Heart left ventricle (tissue), 16 donors: ENCODE results near the gene TTC39C. TPM values are rescaled to one million over a fixed set of nuclear protein-coding genes. Genes with fewer than 3 reads are reported as not detected.

Source experiments
- ATAC-seq, 4 donors: fragments of 200-7000 bp; cut with Tn5 transposase; one replicate each; pipeline ENCODE4 v1.9.1; 2020 to 2022; ENCODE audit warnings: moderate library complexity in 4 of 4, mild to moderate bottlenecking in 3 of 4, moderate number of reproducible peaks in 1 of 4
- DNase-seq, 5 donors: peaks; one replicate each; pipeline ENCODE4 v3.0.0-alpha.2; 2020
- H3K27ac ChIP-seq, 12 donors: fragments of 200-600 bp; sonication (generic) in 4 of 12; one replicate each; pipeline versions ENCODE4 v1.5.0 to v1.8.0; 2016 to 2022; ENCODE audit warnings: mild to moderate bottlenecking in 2 of 12
- H3K27me3 ChIP-seq, 9 donors: fragments of 200-600 bp; sonication (generic) in 2 of 9; one replicate each; pipeline versions ENCODE4 v1.5.1 to v1.8.0; 2016 to 2022; ENCODE audit warnings: mild to moderate bottlenecking in 3 of 9
- H3K36me3 ChIP-seq, 9 donors: fragments of 200-600 bp; sonication (generic) in 2 of 9; one replicate each; pipeline versions ENCODE4 v1.5.0 to v1.8.0; 2018 to 2022; ENCODE audit warnings: mild to moderate bottlenecking in 2 of 9
- H3K4me1 ChIP-seq, 12 donors: fragments of 200-600 bp; sonication (generic) in 4 of 12; one replicate each; pipeline versions ENCODE4 v1.5.0 to v1.8.0; 2016 to 2022; ENCODE audit warnings: mild to moderate bottlenecking in 3 of 12
- H3K4me3 ChIP-seq, 12 donors: fragments of 200-600 bp; sonication (generic) in 4 of 12; one replicate each; pipeline versions ENCODE4 v1.5.0 to v1.8.0; 2017 to 2022; ENCODE audit warnings: mild to moderate bottlenecking in 9 of 12, moderate library complexity in 4 of 12
- H3K9me3 ChIP-seq, 12 donors: fragments of 200-600 bp; sonication (generic) in 4 of 12; one replicate each; pipeline versions ENCODE4 v1.5.0 to v1.8.0; 2016 to 2022; ENCODE audit warnings: mild to moderate bottlenecking in 1 of 12
- CTCF ChIP-seq, 12 donors: fragments of 200-600 bp; sonication (generic) in 4 of 12; IDR thresholded peaks; one replicate each; pipeline versions ENCODE4 v1.5.0 to v1.8.0; 2018 to 2022; ENCODE audit warnings: antibody characterized with exemption in 12 of 12, mild to moderate bottlenecking in 5 of 12
- POLR2A ChIP-seq, 2 donors: fragments of 450-650 bp; IDR thresholded peaks; one replicate each; pipeline ENCODE4 v1.6.1; 2017; ENCODE audit warnings: antibody characterized with exemption in 2 of 2, mild to moderate bottlenecking in 2 of 2, moderate library complexity in 2 of 2
- WGBS, 4 donors: extraction: QIAGEN DNeasy Blood & Tissue Kit in 2 of 4; methylation state at CpG; one replicate each; pipeline versions ENCODE4 v1.1.5 to v1.1.7; 2013 to 2018; 5-methylcytosine and 5-hydroxymethylcytosine counted together
- intact Hi-C, 10 donors: fragments of 100-400 bp; cut with DNase I; formaldehyde crosslinking; loops; one replicate each; pipeline versions ENCODE4 v1.11.1 to v1.14.2; 2022
- polyA plus RNA-seq, 2 donors: library from polyadenylated mRNA; stranded (reverse); fragments of 200-250 nt; gene quantifications; one replicate each; pipeline ENCODE4 v1.2.3, GENCODE V29; 2013
- total RNA-seq, 9 donors: library from RNA; depleted of rRNA in 2 of 9; stranded (reverse); fragments of >200 nt in 2 of 9; fragmentation: NEBNext Ultra II Directional in 3 of 9; extraction: Animal tissue kit (Norgen Biotek cat#: 25700) in 3 of 9; gene quantifications; one replicate each; pipeline versions ENCODE4 v1.1.0 to v1.2.4, GENCODE V29; 2016 to 2023
- donor health status: ischemic (EF 13 %, LVEDD 7.1; RV severe dilation, severe dysfunction).
- donor health status: healthy with polysubstance abuse.
- donor health status: DM: no; HTN: yes; CAD: no.
- donor health status: DM: no; HTN: no; CAD: no.
- donor health status: ischemic (EF 25% LVEDD 6.9; RV normal size, moderate dysfunction).
- donor health status: ischemic (EF 25% LVEDD 5.7; RV mildly dilated, moderate dysfunction).
- donor health status: healthy.
- donor health status: DM: yes; HTN: yes; CAD: no.
- donor health status: ischemic (EF 35%, LVEDD 5.7; RV mildly dilated, moderate dysfunction).
- donor health status: nonischemic (EF 11% LVEDD 7.7; RV severe dilation, severe dysfunction).
- donor health status: DM: yes; HTN: yes; CAD: no.
- donor health status: PGD.
- donor health status: ischemic (EF 29% LVEDD 5.4; RV normal size, mild dysfunction).
- donor health status: nonischemic (EF 23%, LVEDD 6.1; RV moderate dilation, normal function).

The TTC39C gene
- total and polyA plus RNA-seq, 11 donors: 2.3 to 12.8 (median 4.7) TPM

GRCh38 chr18:24112874-24113615 lies 98.5 kb downstream of the TTC39C start:
- ATAC-seq (no peak), DNase-seq (no peak)
- H3K9me3 ChIP-seq: no peaks in the 10 kb centered on the region
- intact Hi-C loops: loop anchor here in 9 of 10 donors (10.0 kb wide), 9 partner anchors 88 to 488 kb away; partner anchors contain the start of gene TTC39C (in 3 of the 9)
- H3K4me3 ChIP-seq: no peak overlapping the region
- no peak overlapping the region for H3K27ac ChIP-seq
- H3K36me3 ChIP-seq: peaks cover 0 to 10% (median 0%) of the 10 kb centered on the region in 9 donors
- H3K27me3 ChIP-seq: no peaks in the 10 kb centered on the region
- TF ChIP-seq CTCF (IDR thresholded peaks at IDR 0.05): no peak
- no peak for TF ChIP-seq POLR2A (IDR thresholded peaks at IDR 0.05)
- H3K4me1 ChIP-seq: peaks cover 0 to 8% (median 0%) of the 10 kb centered on the region in 12 donors
- WGBS, 4 donors: 91 to 93% (median 92%) methylated on average over 15 of the region's 15 CpGs

GRCh38 chr18:24114924-24115549 lies 100.5 kb downstream of the TTC39C start:
- intact Hi-C loops: loop anchor here in 9 of 10 donors (5.0 to 10.0 kb wide), 15 partner anchors 90 to 493 kb away; partner anchors contain the start of gene TTC39C (in 4 of the 9)
- Histone ChIP-seq H3K27me3 (no peaks in the 10 kb centered on the region), H3K4me1 (peaks cover 0 to 8% (median 0%) of the 10 kb centered on the region in 12 donors), H3K9me3 (no peaks in the 10 kb centered on the region), H3K36me3 (peaks cover 0 to 11% (median 0%) of the 10 kb centered on the region in 9 donors), H3K27ac (no peak overlapping the region), H3K4me3 (no peak overlapping the region)
- DNase-seq: no peak
- TF ChIP-seq CTCF (IDR thresholded peaks at IDR 0.05) (no peak), POLR2A (IDR thresholded peaks at IDR 0.05) (no peak)
- 87 to 93% (median 91%) methylated on average over 4 of the region's 4 CpGs for WGBS, 4 donors
- ATAC-seq: no peak

GRCh38 chr18:24115628-24116027 lies 101.1 kb downstream of the TTC39C start:
- intact Hi-C loops: loop anchor here in 9 of 10 donors (5.0 to 10.0 kb wide), 15 partner anchors 91 to 493 kb away; partner anchors contain the start of gene TTC39C (in 4 of the 9)
- ATAC-seq: no peak
- H3K36me3 ChIP-seq: peaks cover 0 to 17% (median 0%) of the 10 kb centered on the region in 9 donors
- H3K4me3 ChIP-seq: no peak overlapping the region
- H3K4me1 ChIP-seq: peaks cover 0 to 8% (median 0%) of the 10 kb centered on the region in 12 donors
- TF ChIP-seq CTCF (IDR thresholded peaks at IDR 0.05) (no peak), POLR2A (IDR thresholded peaks at IDR 0.05) (no peak)
- DNase-seq: no peak
- H3K27ac ChIP-seq: no peak overlapping the region
- no peaks in the 10 kb centered on the region for H3K27me3 ChIP-seq
- H3K9me3 ChIP-seq: no peaks in the 10 kb centered on the region
- WGBS, 4 donors: 74 to 80% (median 77%) methylated on average over 2 of the region's 2 CpGs
